HG03575 (cell line): Measurements from ENCODE around the gene ZNF740.

Experiments used
- ATAC-seq: cut with Tn5 transposase; IDR thresholded peaks from one replicate; pipeline ENCODE4 v1.9.1; 2021; ENCODE audit not compliant: unreplicated experiment, insufficient number of reproducible peaks, low FRiP score; ENCODE audit errors: extremely low read depth

The ZNF740 gene

GRCh38 chr12:53208435-53208834 is 27.9 kb downstream of the ZNF740 start:
- ATAC-seq: no peak

GRCh38 chr12:53208877-53209463 is 28.4 kb downstream of the ZNF740 start:
- no peak for ATAC-seq

DNA sequence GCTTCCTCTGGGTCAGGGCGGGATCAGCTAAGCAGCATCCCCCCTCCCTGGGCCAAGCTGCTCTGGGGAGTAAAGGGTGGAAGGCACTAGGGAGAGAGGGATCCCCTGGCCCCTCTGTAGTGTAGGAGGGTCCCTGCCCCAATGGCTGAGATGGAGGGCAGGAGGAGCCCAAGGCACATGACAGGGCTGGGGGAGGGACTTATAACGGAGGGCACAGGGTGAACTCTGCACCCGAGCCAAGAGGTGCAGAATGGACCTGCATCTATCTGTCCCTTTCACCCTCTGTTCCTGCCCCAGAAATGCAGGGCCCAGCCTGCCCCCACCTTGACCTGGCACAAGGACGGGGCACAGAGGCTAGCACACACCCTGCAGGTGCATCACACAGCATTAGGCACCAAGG is 30.3 kb downstream of the ZNF740 start:
- ATAC-seq: no peak

DNA sequence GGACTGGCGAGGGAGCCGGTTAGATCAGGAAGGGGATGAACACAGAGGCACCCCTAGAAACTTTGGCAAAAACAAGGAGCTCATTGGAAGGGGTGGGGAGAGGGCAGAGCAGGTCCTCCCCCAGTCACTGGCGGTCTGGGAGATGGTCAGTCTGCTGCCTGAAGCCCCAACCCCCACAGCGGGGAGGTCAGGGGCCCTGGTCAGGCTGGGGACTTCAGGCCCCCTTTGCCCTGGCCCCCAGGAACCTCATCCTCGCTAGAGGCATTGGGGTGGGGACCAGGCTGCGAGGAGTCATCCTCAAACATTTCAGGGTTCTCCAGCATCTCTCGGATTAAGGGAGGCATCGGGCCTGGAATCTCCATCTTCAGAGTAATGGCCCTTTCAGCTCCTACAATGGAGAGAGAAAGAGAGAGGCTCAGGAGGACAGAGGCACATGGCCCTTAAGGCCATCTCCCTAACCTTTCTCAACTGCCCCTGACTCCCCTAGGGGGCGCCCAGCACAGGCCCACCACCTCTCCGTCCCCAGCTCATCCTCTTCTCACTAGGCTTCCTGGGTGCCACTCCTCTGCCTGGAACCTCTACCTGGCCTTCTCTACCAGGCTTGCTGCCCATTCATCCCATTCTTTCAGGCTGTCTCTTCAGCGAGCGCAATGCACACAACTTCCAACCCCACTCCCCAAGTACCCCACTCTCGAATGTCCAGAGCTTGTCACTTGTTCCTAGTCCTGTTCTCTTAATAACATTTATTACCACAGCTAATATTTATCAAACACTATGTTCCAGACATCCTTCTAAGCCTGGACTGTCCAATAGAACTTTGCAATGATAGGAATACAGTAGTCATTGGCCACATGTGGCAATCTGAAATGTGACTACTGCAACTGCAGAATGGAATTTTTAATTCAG is 31.2 kb downstream of the ZNF740 start:
- no peak for ATAC-seq

DNA sequence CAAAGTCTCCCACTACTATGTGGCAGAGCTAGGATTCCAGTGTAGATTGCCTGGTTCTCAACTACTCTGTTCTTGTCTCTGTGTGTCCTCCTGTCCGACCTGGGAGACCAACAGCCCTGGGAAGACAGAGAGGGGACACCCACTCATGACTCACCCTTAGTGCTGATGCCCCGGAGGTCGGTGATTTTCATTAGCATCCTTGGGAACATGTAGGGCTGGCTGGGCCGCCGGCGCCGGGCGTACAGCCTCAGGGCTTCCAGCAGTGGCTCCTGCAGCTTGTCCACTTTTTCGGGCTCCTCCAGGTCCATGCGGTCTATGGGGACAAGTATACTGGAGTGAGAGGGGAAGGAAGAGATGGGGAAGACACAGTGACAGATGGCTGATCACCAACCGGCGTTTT is 32.4 kb downstream of the ZNF740 start:
- no peak for ATAC-seq

- no peak for ATAC-seq
Measured at GRCh38 chr12:53213348-53213747, 32.8 kb downstream of the ZNF740 start.

GRCh38 chr12:53214221-53214620 is 33.7 kb downstream of the ZNF740 start:
- ATAC-seq: no peak

DNA sequence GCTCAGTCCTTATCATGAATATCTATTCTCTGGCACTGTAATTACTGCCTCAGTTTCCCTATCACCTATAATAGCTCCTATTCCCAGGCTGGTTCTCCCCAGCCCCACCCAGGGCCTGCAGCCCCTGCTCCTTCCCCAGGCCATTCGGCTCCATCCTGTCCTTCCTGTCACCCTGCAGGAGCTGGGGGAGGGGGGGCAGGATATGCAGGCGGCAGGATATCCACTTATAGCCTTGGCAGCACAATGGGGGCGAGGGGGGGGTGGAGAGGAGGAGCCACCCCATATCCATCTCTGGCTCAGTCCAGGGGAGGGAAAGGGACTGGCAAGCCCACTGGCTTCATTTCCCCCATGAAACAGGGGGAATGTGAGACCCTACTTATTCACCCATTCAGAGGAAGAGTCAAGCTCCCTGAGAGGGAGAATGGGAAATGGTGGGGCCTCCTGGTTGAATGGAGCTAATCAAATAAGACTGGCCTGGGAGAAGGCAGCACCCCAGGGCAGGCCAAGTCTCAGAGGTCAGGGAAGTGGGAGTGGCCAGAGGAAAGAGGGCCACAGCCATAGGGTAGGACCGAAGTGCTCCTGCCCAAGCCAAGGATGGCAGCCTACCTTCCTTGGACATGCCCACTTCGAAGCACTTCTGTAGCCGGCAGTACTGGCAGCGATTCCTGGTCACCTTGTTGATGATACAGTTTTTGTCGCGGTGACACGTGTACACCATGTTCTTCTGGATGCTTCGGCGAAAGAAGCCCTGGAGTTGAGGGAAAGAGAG is 34.3 kb downstream of the ZNF740 start:
- no peak for ATAC-seq

- no peak for ATAC-seq
Measured at GRCh38 chr12:53215497-53215896, 35.0 kb downstream of the ZNF740 start.

- no peak for ATAC-seq
Measured at GRCh38 chr12:53217051-53217930, 36.8 kb downstream of the ZNF740 start.

DNA sequence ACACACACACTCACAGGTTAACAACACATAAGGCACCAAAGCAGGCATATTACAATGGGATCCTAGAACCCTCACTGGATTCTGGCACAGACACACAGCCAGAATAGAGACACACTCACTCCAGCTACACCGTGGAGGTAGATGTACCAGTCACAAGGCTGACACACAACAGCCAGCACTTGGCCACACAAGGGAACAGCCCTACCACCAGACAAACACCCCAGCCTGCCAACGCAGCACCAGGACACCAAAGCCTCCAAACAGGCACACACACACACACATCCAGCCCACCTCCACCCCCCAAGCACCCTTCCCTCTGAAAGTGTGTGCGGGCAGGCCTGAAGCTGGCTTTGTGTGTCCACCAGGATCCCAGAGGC is 37.4 kb downstream of the ZNF740 start:
- no peak for ATAC-seq

DNA sequence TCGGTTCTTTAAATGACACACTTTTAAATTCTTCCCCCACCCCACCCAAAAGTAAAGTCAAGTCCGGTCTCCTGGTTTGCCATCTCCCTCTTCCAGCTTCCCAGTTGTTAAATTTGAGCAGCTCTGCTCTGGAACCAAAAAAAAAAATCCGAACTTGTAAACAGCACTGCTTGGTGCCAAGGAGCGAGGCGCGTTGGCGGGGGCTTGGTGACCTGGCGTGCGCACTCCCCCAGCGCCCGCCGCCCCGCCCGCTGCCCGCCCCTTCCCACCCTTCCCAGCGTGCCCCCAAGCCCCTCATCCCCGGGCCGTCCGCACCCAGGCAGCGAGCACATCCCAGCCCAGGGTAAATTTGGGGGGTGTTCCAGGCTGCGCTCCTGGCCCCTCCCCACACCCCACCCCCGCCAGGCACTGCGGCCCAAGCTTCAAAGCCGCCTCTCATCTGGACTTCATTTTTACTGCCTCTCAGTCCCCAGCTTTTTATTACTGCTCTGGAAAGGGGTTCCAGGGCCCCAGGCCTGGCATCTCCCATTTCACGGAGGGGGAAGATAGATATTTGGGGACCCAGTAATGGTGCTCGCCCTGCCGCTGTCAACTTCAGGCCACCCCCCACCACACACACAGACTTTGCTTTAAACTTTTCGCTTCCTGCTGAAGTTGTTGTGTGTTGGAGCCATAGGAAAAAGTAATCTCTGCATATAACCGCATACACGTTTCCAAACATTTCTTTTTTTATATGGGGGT is 38.2 kb downstream of the ZNF740 start:
- ATAC-seq: no peak

DNA sequence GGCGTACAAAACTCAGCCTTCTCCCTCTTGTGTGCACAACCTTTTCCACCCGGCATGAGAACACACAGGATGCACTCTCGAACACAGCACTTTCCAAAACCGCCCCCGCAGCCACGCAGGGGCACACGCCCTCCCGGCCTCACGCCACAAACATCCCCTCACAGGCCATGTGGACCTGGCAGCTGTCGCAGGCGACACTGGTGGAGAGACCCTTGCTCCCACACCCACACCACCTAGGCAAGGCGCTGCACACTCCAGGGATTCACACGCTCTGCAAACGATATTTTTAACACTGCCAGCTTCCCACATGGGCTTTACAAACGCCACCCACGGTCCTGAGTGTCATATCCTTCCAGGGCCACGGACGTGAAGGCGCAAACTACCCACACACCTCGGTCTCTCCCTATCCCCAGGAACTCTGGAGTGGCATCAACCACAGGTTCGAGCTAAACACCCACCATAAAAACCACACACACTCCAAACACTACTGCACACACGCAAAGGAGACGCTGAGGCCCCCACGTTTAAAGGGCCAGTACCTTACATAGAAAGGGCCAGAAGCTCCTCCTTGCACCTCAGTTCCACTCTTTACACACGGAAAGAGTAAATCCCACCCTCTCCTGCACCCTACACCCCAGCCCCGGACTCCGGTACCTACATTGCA is 38.9 kb downstream of the ZNF740 start:
- no peak for ATAC-seq

DNA sequence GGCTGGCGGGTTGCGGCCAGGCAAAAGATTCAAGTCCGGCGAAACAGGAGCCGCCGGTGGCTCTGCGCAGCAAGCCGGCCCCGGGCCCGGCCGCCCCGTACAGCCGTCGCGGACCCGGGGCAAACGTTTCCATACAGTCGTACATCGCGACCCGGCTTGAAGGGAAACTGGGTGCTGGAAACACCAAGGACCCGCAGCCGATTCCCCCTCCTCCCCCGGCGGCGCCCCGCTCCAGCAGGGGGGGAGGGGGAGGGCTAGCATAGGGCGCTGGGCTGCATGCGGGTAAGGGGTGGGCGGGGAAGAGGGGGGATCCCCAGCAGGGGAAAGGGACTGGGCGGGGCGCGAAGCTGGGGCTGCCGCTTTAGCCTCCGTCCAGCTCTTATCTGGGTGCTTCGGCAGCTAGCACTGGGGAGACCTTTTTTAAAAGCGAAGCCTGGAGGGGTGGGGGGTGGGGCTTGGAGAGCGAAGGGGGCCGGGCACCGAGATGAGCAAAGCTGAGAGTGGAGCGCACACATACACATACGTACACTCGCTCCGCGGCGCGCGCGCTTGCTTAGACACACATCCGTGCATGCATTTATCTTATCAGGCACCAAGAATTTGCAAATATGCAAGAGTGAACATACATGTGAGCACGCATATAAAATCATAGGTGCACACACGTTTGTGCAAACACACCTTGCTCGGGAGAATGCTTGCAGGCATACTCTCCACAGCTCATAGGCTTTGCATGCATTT is 39.6 kb downstream of the ZNF740 start:
- ATAC-seq: no peak

DNA sequence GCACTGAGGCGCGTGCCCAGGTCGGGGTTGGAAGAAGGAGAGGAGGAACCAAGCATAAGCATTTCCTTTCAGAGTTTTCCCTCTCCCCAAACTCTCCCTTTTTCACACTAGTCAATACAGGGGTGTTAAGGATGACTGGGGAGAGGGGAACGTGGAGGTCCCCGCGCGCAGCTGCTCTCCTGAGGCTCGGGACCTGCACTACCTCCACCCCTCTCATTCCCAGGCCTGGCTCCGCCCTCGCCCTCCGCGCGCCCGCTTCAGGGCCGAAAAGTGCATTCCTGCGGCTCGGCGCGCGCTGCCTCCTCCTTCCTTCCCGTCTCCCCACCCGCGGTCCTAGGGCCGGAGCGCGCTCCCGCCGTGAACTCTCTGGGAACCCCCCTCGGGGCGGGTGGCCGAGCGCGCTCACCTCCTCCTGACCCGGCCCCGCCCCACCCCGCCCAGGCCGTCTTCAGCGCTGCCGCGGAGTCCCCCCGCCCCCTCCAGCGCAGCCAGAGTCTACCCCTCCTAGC is 40.2 kb downstream of the ZNF740 start:
- ATAC-seq: no peak

DNA sequence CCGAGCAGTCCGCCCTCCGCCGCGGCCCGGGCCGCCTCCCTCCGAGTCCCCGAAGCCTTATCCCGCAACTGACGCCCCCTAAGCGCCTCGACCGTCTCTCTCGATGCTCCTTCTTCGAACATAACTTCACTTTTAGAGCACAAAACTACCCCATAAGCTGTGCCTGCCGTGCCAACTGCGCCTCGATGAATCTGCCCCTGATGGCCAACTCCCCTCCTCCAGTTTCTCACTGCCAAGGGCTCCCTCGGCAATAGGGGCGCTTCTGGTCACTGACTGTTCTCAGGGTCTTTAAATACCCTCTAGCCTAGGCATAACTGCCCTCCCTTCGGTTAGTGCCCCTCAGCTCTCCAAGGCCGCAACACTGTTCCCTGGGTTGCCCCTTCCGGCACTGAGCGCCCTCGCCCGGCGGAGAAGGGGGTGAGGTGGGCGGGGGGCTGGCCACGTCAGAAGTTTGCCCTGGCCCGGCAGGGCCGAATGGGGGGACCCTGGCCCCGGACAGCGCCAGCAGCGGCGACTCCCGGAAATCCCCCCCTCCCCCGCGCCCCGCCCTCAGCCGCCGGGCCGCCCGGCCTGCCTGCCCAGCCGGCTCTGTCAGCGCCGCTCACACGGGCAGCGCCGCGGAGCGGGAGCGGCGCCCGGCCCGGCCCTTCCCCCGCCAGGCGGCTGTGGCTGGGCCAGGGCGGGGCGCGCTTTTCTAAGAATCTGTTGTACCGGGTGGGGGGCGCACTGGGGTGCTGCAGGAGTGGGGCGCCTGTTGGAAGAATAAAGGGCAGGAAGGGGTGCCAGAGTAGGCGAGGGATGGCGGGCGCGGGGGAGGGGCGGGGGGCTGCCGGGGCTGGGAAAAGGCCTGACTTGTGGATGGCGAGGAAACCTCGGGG is 40.9 kb downstream of the ZNF740 start:
- no peak for ATAC-seq
